HEK293T (cell line): ENCODE data around the gene ZNF710.

Source experiments
- ARNT ChIP-seq: fragments of 450-650 bp; IDR thresholded peaks from 2 replicates; pipeline ENCODE4 v1.6.1; 2017; ENCODE audit warnings: mild to moderate bottlenecking
- BHLHE40 ChIP-seq: fragments of 450-650 bp; IDR thresholded peaks from 2 replicates; pipeline ENCODE4 v1.6.1; 2016; ENCODE audit warnings: mild to moderate bottlenecking, moderate library complexity, borderline replicate concordance
- CTBP1 ChIP-seq: fragments of 450-650 bp; IDR thresholded peaks from 2 replicates; pipeline ENCODE4 v1.6.1; 2016; ENCODE audit warnings: borderline replicate concordance
- ELF4 ChIP-seq: fragments of 450-650 bp; IDR thresholded peaks from 2 replicates; pipeline ENCODE4 v1.6.1; 2017; ENCODE audit warnings: antibody characterized with exemption
- FOXA1 ChIP-seq: fragments of 450-650 bp; IDR thresholded peaks from 2 replicates; pipeline ENCODE4 v1.6.1; 2016; ENCODE audit warnings: mild to moderate bottlenecking
- FOXK2 ChIP-seq: fragments of 450-650 bp; IDR thresholded peaks from 2 replicates; pipeline ENCODE4 v1.6.1; 2016; ENCODE audit warnings: mild to moderate bottlenecking
- FOXM1 ChIP-seq: fragments of 450-650 bp; IDR thresholded peaks from 2 replicates; pipeline ENCODE4 v1.6.1; 2017; ENCODE audit warnings: mild to moderate bottlenecking, borderline replicate concordance
- HDGF ChIP-seq: fragments of 450-650 bp; IDR thresholded peaks from 2 replicates; pipeline ENCODE4 v1.6.1; 2017; ENCODE audit warnings: antibody characterized with exemption, borderline replicate concordance
- NFRKB ChIP-seq: fragments of 450-650 bp; IDR thresholded peaks from 2 replicates; pipeline ENCODE4 v1.6.1; 2016; ENCODE audit warnings: mild to moderate bottlenecking, moderate library complexity
- SP1 ChIP-seq: fragments of 450-650 bp; IDR thresholded peaks from 2 replicates; pipeline ENCODE4 v1.6.1; 2017
- SUZ12 ChIP-seq: fragments of 450-650 bp; IDR thresholded peaks from 2 replicates; pipeline ENCODE4 v1.6.1; 2016; ENCODE audit warnings: mild to moderate bottlenecking
- TARDBP ChIP-seq: fragments of 450-650 bp; IDR thresholded peaks from 2 replicates; pipeline ENCODE4 v1.6.1; 2016
- ZNF384 ChIP-seq: fragments of 450-650 bp; IDR thresholded peaks from 2 replicates; pipeline ENCODE4 v1.6.1; 2016
- TF ChIP-seq, protein P1 (sequence below): fragments of 450-650 bp; IDR thresholded peaks from 2 replicates; pipeline ENCODE4 v1.6.1; 2016

DNA sequence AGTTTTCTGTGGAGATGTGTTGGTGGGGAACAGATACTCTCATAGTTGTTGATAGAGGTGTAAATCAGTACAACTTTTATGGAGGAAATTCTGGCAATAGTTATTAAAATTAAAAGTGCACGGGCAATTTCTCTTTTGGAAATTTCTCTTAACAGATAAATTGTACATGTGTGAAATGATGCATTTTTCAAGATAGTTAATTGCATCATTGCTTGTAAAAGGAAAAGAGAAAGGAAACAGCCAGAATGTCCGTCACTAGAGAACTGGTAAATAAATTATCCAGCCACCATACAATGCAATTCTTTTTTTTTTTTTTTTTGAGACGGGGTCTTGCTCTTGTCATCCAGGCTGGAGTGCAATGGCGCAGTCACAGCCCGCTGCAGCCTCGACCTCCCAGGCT lies 14.2 kb downstream of the ZNF710 start:
- TF ChIP-seq FOXA1 (no peak), ZNF384 (no peak), BHLHE40 (no peak), SP1 (no peak), SUZ12 (no peak), NFRKB (no peak), ELF4 (no peak), FOXM1 (no peak), FOXK2 (no peak), TARDBP (no peak), HDGF (no peak), CTBP1 (no peak), ARNT (no peak)
- TF ChIP-seq, protein P1, sequence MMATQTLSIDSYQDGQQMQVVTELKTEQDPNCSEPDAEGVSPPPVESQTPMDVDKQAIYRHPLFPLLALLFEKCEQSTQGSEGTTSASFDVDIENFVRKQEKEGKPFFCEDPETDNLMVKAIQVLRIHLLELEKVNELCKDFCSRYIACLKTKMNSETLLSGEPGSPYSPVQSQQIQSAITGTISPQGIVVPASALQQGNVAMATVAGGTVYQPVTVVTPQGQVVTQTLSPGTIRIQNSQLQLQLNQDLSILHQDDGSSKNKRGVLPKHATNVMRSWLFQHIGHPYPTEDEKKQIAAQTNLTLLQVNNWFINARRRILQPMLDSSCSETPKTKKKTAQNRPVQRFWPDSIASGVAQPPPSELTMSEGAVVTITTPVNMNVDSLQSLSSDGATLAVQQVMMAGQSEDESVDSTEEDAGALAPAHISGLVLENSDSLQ: no peak
